K562 (cell line): ENCODE measurements around the gene ANKS3. TPM values are rescaled to one million over a fixed set of nuclear protein-coding genes. Genes with fewer than 3 reads are reported as not detected.

ENCODE experiments used
- ATAC-seq: fragments of 200-7000 bp; cut with Tn5 transposase; 3 replicates; pipeline ENCODE4 v1.9.1; 2020; ENCODE audit warnings: moderate library complexity
- BruUV-seq: library from RNA; stranded (reverse); fragments of 400-500 nt; replicated peaks from 2 replicates; lab custom pipeline; 2021; lab: Mats Ljungman, UMichigan
- CTCF ChIA-PET: fragments of 300-600 bp; formaldehyde crosslinking; extraction: SDS; loops from one replicate; lab custom pipeline; 2021; ENCODE audit warnings: low intra/inter-chr PET ratio; lab: Yijun Ruan, JAX
- POLR2A ChIA-PET: fragments of 300-600, 350-650 bp; sonication (Branson Sonifier 250); formaldehyde crosslinking; extraction: SDS; loops from one replicate; lab custom pipeline; 2021; ENCODE audit warnings: antibody characterized with exemption, inconsistent platforms; lab: Yijun Ruan, JAX
- DNase-seq, 4 experiments: peaks; one replicate each; pipeline versions ENCODE4 v3.0.0 to v3.0.0-alpha.2; 2011 to 2018; ENCODE audit warnings: low spot score in 3 of 4, mixed read lengths in 3 of 4; ENCODE audit errors: extremely low read depth in 1 of 4
- FAIRE-seq: peaks from 2 replicates; lab custom pipeline; 2011; peaks lifted over from hg19 to GRCh38; lab: Jason Lieb, UNC
- H2AFZ ChIP-seq: 2 replicates; pipeline ENCODE4 v1.6.0; 2011; ENCODE audit warnings: low read depth, low read length, control low read depth, inconsistent platforms
- H3K27ac ChIP-seq: fragments of 200-600 bp; 3 replicates; pipeline ENCODE4 v1.8.0; 2011; ENCODE audit warnings: low read depth, mild to moderate bottlenecking, control low read depth, inconsistent platforms, low read length, moderate library complexity, mixed read lengths; ENCODE audit errors: extremely low read depth
- H3K27me3 ChIP-seq, 2 experiments: fragments of 300-600 bp in 1 of 2; 2 replicates in 1 of 2; 3 replicates in 1 of 2; pipeline versions ENCODE4 v1.6.0 to v1.8.0; 2011; ENCODE audit warnings: inconsistent platforms in 2 of 2, low read length in 2 of 2, mild to moderate bottlenecking in 1 of 2, mixed read lengths in 1 of 2, moderate library complexity in 1 of 2; ENCODE audit not compliant: control insufficient read depth in 2 of 2, insufficient read depth in 2 of 2
- H3K36me3 ChIP-seq: fragments of 300-600 bp; 3 replicates; pipeline ENCODE4 v1.8.0; 2011; ENCODE audit warnings: mild to moderate bottlenecking, low read length, inconsistent platforms; ENCODE audit not compliant: control insufficient read depth, insufficient read depth
- H3K4me1 ChIP-seq, 2 experiments: fragments of 200-600 bp in 1 of 2; replicated peaks in 1 of 2; 2 replicates in 1 of 2; 3 replicates in 1 of 2; pipeline versions ENCODE4 v1.5.1 to v1.8.0; 2011; ENCODE audit warnings: inconsistent platforms in 2 of 2, low read length in 2 of 2, mild to moderate bottlenecking in 1 of 2, mixed read lengths in 1 of 2, moderate library complexity in 1 of 2; ENCODE audit not compliant: control insufficient read depth in 2 of 2, insufficient read depth in 2 of 2
- H3K4me2 ChIP-seq: 2 replicates; pipeline ENCODE4 v1.6.1; 2011; ENCODE audit warnings: low read length, control low read depth, inconsistent platforms, mixed read lengths; ENCODE audit not compliant: insufficient read depth
- H3K4me3 ChIP-seq: fragments of 200-600 bp; sonication (generic), shearing (Covaris generic); 2 replicates; pipeline ENCODE4 v1.5.1; 2016; ENCODE audit warnings: control low read depth, inconsistent platforms
- H3K79me2 ChIP-seq: fragments of 200-600 bp; 3 replicates; pipeline ENCODE4 v1.8.0; 2011; ENCODE audit warnings: low read length, inconsistent platforms; ENCODE audit not compliant: control insufficient read depth, insufficient read depth
- H3K9ac ChIP-seq, 2 experiments: 2 replicates each; pipeline versions ENCODE4 v1.6.0 to v1.6.1; 2011; ENCODE audit warnings: low read depth in 2 of 2, low read length in 2 of 2, control low read depth in 1 of 2, inconsistent platforms in 1 of 2, mild to moderate bottlenecking in 1 of 2, mixed read lengths in 1 of 2; ENCODE audit not compliant: insufficient read depth in 1 of 2
- H3K9me1 ChIP-seq: one replicate; pipeline ENCODE4 v1.6.0; 2011; ENCODE audit warnings: inconsistent platforms, mild to moderate bottlenecking, low read length, moderate library complexity; ENCODE audit not compliant: control insufficient read depth, insufficient read depth
- H3K9me3 ChIP-seq: replicated peaks from 2 replicates; pipeline ENCODE4 v1.5.1; 2011; ENCODE audit warnings: low read depth, low read length, inconsistent platforms; ENCODE audit not compliant: control insufficient read depth, insufficient read depth
- H4K20me1 ChIP-seq: replicated peaks from 2 replicates; pipeline ENCODE4 v1.6.1; 2011; ENCODE audit warnings: low read length, inconsistent platforms, mixed read lengths; ENCODE audit not compliant: control insufficient read depth, insufficient read depth
- CEBPG ChIP-seq, 3 experiments: fragments of 200-800 bp in 1 of 3; sonication (Bioruptor generic) in 1 of 3; sonication (generic) in 1 of 3; formaldehyde crosslinking in 1 of 3; IDR thresholded peaks in 2 of 3; conservative IDR thresholded peaks in 1 of 3; 2 replicates each; pipeline versions ENCODE4 v1.6.1 to v1.8.0; 2016 to 2022; ENCODE audit warnings: missing compliant biosample characterization in 2 of 3, missing genetic modification characterization in 2 of 3, mild to moderate bottlenecking in 1 of 3, missing genetic modification reagents in 1 of 3
- ZBTB33 ChIP-seq: sonication (generic); formaldehyde crosslinking; IDR thresholded peaks from 2 replicates; pipeline ENCODE4 v1.8.1; 2023; ENCODE audit warnings: mild to moderate bottlenecking, missing genetic modification reagents
- ZNF41 ChIP-seq: fragments of 250-450 bp; sonication (Bioruptor Pico); conservative IDR thresholded peaks from 2 replicates; pipeline ENCODE4 v1.4.0; 2020; ENCODE audit warnings: mild to moderate bottlenecking
- whole genome bisulfite sequencing: fragments of 100-300 bp; shearing (Covaris generic); methylation state at CpG from one replicate; pipeline ENCODE4 v1.1.6; 2016; ENCODE audit warnings: low coverage, mixed read lengths; ENCODE audit not compliant: insufficient coverage; ENCODE audit errors: missing lambda C conversion rate; 5-methylcytosine and 5-hydroxymethylcytosine counted together
- in situ Hi-C: fragments of 300-500 bp; cut with MboI; formaldehyde crosslinking; loops from 4 replicates; pipeline ENCODE4 v1.15.0; 2018; ENCODE audit warnings: inconsistent platforms, mixed read lengths
- intact Hi-C: fragments of 100-400 bp; cut with micrococcal nuclease; formaldehyde crosslinking; loops from 2 replicates; pipeline ENCODE4 v1.14.2; 2022
- polyA plus RNA-seq, 8 experiments: library from polyadenylated mRNA; depleted of rRNA in 4 of 8; stranded (reverse) in 5 of 8; unstranded in 3 of 8; fragments of >200 nt; fragmentation: Nextera tagmentation in 2 of 8; fragmentation: Illumina TruSeq in 1 of 8; extraction: Ambion mirVana in 2 of 8; extraction: Trizol in 1 of 8; gene quantifications; 2 replicates each; pipeline versions ENCODE4 v1.2.1 to v1.2.3, GENCODE V29; 2011 to 2014; ENCODE audit warnings: inconsistent platforms in 1 of 8, missing spikeins in 1 of 8
- total RNA-seq, 7 experiments: library from RNA; depleted of rRNA in 6 of 7; stranded (reverse); fragments of >200 nt in 6 of 7; fragmentation: Illumina TruSeq in 2 of 7; extraction: Trizol in 2 of 7; gene quantifications; 2 replicates each; pipeline versions ENCODE4 v1.2.1 to v1.2.3, GENCODE V29; 2011 to 2021; ENCODE audit warnings: low replicate concordance in 1 of 7

ANKS3 gene
- total and polyA plus RNA-seq, 9 of the 15 experiments (the other 6 are each of a cell fraction or from before 2014, with no cell fraction given) = 0.43 to 25.7 (median 14.8) TPM

DNA sequence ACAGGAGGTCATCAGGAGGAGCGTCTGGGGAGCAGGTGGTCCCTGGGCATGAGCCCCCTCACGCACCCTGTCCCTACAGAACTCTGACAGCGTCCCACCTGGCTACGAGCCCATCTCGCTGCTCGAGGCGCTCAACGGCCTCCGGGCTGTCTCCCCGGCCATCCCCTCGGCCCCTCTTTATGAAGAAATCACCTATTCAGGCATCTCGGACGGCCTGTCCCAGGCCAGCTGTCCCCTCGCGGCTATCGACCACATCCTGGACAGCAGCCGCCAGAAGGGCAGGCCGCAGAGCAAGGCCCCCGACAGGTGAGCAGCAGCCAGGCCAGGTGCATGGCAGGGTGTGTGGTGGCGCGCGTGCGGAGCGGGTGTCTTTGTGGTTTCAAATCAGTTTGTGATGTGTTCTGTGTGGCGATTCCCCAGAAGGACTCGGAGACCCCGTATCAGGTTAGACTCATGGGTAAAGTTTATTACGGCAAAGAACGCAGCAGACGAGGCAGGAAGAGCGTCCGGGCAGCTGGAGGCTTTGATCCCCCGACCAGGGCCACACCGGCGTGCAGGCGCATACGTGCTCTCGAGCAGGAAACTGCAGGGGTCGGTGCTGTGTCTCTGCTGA, 52.5 kb downstream of the ANKS3 start:
- Histone ChIP-seq H3K27me3 (no peaks in the 10 kb centered on the region), H4K20me1 (no peaks in the 10 kb centered on the region), H3K4me2 (no peak overlapping the region), H3K9me1 (no peaks in the 10 kb centered on the region), H3K27ac (no peak overlapping the region), H2AFZ (no peak overlapping the region), H3K36me3 (peaks cover 47% of the 10 kb centered on the region; the same call in 2 of the 3 replicates), H3K79me2 (no peaks in the 10 kb centered on the region), H3K9me3 (no peaks in the 10 kb centered on the region), H3K9ac (peak overlapping the region in 1 of 2 experiments; percentile 35; a peak in 1 of 4 replicates), H3K4me1 (peaks cover 0 to 59% of the 10 kb centered on the region in 2 experiments; a peak in 2 of 5 replicates), H3K4me3 (no peak overlapping the region)
- CTCF ChIA-PET = no interaction called here
- FAIRE-seq (no peak), DNase-seq (no peak), ATAC-seq (no peak)
- BruUV-seq = no TSS peak
- in situ Hi-C loops (no loop called here), intact Hi-C loops (no loop called here)
- POLR2A ChIA-PET = interaction anchor here (1.1 kb wide), 1 partner anchor 43 kb away, joined by 3 read pairs; no protein-coding TSS in a partner anchor
- 92% methylated on average over 11 of the region's 39 CpGs for WGBS
- TF ChIP-seq ZBTB33 (CRISPR knock-in tag) = peak; percentile 28; the same call in 1 of the 2 replicates
- TF ChIP-seq CEBPG (CRISPR knock-in tag; IDR thresholded peaks at IDR 0.05) = no peak
- TF ChIP-seq CEBPG (tag; conservative IDR thresholded peaks at IDR 0.05 in 1 of 2, IDR thresholded peaks at IDR 0.05 in 1 of 2) = no peak
- TF ChIP-seq ZNF41 (CRISPR knock-in tag) = no peak
